ENCODE data around the gene OSCP1. TPM values are rescaled to one million over a fixed set of nuclear protein-coding genes. Genes with fewer than 3 reads are reported as not detected.

Gene OSCP1
- polyA plus RNA-seq, 6 donors from 2014 or later: 0.62 TPM; not detected in 5

DNA sequence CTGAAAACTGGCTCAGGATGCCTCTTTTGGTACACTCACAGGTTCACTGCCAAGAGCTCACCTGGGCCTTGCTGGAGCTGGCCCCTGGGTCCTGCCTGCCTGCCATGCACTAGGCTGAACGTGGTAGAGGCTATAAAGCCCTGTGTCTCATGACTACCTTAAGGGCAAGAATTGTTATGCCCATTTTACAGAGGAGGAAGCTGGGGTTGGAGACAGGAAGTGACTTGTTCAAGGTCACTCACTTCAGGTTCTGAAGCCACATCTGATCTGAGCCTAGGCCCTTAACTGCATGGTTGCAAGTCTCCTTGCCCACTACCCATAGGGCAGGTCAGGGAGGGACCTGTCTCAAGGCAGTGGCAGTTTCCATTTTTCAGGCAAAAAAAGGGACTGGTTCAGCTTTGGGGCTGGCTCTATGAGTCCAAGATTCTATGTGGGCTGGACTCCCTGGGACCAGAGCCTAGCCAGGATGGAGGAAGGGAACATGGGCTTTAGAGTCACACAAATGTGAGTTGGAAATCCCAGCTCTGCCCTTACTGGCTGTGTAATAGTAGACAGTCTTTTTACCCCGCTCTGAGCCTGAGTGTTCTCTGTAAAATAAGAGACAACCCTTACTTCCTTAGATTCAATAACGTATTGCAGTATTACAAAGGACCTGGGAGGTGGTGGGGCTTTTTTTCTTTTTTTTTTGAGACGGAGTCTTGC is 72.3 kb downstream of the OSCP1 start:
- DNase-seq (no peak), ATAC-seq (ENCODE audit: low read depth in 2 of 2) (no peak)
- peak overlapping the region in 6 of 8 donors; percentile 3 to 81 (median 28) for H3K4me3 Mint-ChIP-seq
- H3K36me3 Mint-ChIP-seq: no peaks in the 10 kb centered on the region
- peaks cover 51 to 94% (median 77%) of the 10 kb centered on the region in 3 donors for H3K4me1 Mint-ChIP-seq
- H3K27ac Mint-ChIP-seq: peak overlapping the region; percentile 32 to 92 (median 76)
- H3K27me3 Mint-ChIP-seq: no peaks in the 10 kb centered on the region
- no peaks in the 10 kb centered on the region for H3K9me3 Mint-ChIP-seq

DNA sequence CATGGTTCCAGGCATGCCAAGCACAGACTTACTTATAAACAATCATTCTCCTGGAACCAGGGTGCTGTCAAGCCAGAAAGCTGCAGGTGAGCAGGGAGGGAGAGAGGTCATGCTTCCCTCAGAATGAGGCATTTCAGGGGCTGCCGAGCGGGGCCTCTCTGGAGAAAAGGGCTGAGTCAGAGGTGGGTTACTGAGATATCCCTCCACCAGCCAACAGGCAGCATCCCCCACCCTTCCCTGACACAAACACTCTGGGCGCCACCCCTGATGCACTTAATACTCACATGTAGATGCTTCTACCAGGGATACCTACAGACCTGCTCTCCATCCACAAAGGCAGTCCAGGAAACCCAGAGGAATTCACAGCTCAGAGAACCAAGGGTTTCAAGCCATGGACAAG is 77.6 kb downstream of the OSCP1 start:
- Mint-ChIP-seq H3K9me3 (no peaks in the 10 kb centered on the region), H3K4me1 (peaks cover 50 to 94% (median 65%) of the 10 kb centered on the region in 3 donors), H3K4me3 (peak overlapping the region in 7 of 8 donors; percentile 12 to 89 (median 76)), H3K27me3 (no peaks in the 10 kb centered on the region), H3K36me3 (no peaks in the 10 kb centered on the region), H3K27ac (peak overlapping the region; percentile 63 to 99 (median 98))
- no peak for DNase-seq
- no peak for ATAC-seq (ENCODE audit: low read depth in 2 of 2)

DNA sequence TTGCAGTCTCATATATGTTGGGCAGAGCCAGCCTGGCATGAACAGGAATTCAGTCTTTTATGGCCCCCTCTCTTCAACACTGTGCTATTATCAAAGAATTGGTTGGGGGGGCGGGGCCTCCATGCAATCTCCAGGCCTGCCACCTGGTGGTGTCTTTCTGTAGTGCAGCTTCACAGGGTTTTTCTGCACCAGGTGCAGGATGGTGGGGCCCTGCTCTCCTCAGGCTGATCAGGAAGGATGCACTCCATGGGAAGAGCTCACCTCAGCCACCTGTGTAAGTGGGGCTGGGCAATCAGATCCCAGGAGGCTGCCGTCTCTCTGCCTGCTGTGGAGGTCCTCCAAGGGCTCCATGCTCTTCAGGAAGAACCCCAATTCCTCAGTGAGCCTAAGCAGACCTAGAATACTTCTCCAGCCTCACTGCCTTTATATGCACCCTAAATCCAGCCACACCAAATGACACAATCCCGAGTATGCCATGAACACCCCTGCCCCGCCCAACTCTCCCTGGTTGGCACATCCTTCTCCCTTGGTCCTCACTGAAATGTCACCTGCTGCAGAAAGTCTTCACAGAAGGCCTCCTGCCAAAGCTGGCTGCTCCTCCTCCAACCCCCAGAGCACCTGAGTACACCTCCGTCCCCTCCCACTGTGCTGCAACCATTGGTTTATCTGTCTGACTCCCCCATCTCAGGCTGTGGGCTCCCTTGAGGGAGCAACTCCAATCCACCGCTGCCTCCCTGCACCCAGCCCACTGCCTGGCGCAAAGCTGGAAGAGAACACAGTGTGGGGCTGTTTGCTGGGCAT is 81.0 kb downstream of the OSCP1 start:
- Mint-ChIP-seq H3K36me3 (no peaks in the 10 kb centered on the region), H3K9me3 (no peaks in the 10 kb centered on the region), H3K4me1 (peaks cover 64 to 94% (median 74%) of the 10 kb centered on the region in 3 donors), H3K27ac (peak overlapping the region in 5 of 6 donors; percentile 32 to 91 (median 78)), H3K4me3 (peak overlapping the region in 4 of 8 donors; percentile 24 to 89 (median 42)), H3K27me3 (no peaks in the 10 kb centered on the region)
- ATAC-seq (ENCODE audit: low read depth in 2 of 2) (peak; percentile 27 to 39), DNase-seq (peak; percentile 74)

Other genes starting within 250 kb of the OSCP1 start
- gene THRAP3, start 226.0 kb downstream of the OSCP1 start, polyA plus RNA-seq (ENCODE audit: low read depth in 6 of 6): 100 to 1,000 TPM; 109 to 142 (median 131) TPM
- gene SH3D21, start 144.1 kb downstream of the OSCP1 start, polyA plus RNA-seq (ENCODE audit: low read depth in 6 of 6): under 1 TPM in 4 of 6 donors, not detected in 2; 0.23 to 0.51 (median 0.36) TPM
- 1 to 10 TPM in 1 of 6 donors, under 1 TPM in 3, not detected in 2; 0.52 to 1.3 (median 0.74) TPM for gene EVA1B, start 126.8 kb downstream of the OSCP1 start, polyA plus RNA-seq (ENCODE audit: low read depth in 6 of 6)
- gene STK40, start 64.5 kb downstream of the OSCP1 start, polyA plus RNA-seq (ENCODE audit: low read depth in 6 of 6): 100 to 1,000 TPM in 1 of 6 donors, 10 to 100 TPM in 5; 62.3 to 105 (median 73.3) TPM
- gene LSM10, start 52.5 kb downstream of the OSCP1 start, polyA plus RNA-seq (ENCODE audit: low read depth in 6 of 6): 100 to 1,000 TPM; 358 to 480 (median 448) TPM
- 10 to 100 TPM; 55.6 to 86.7 (median 62.4) TPM for gene MRPS15, start 13.9 kb upstream of the OSCP1 start, polyA plus RNA-seq (ENCODE audit: low read depth in 6 of 6)
- gene CSF3R, start 32.5 kb upstream of the OSCP1 start, polyA plus RNA-seq (ENCODE audit: low read depth in 6 of 6): 1 to 10 TPM in 3 of 6 donors, under 1 TPM in 3; 0.12 to 4.4 (median 0.78) TPM

Data from naive B cell (primary cell).